ENCODE measurements around the gene MSH5. TPM values are rescaled to one million over a fixed set of nuclear protein-coding genes. Genes with fewer than 3 reads are reported as not detected.

The MSH5 gene
- total and polyA plus RNA-seq, 9 of the 15 experiments (the other 6 are each of a cell fraction or from before 2014, with no cell fraction given), result 12.5 to 104 (median 46.6) TPM

DNA sequence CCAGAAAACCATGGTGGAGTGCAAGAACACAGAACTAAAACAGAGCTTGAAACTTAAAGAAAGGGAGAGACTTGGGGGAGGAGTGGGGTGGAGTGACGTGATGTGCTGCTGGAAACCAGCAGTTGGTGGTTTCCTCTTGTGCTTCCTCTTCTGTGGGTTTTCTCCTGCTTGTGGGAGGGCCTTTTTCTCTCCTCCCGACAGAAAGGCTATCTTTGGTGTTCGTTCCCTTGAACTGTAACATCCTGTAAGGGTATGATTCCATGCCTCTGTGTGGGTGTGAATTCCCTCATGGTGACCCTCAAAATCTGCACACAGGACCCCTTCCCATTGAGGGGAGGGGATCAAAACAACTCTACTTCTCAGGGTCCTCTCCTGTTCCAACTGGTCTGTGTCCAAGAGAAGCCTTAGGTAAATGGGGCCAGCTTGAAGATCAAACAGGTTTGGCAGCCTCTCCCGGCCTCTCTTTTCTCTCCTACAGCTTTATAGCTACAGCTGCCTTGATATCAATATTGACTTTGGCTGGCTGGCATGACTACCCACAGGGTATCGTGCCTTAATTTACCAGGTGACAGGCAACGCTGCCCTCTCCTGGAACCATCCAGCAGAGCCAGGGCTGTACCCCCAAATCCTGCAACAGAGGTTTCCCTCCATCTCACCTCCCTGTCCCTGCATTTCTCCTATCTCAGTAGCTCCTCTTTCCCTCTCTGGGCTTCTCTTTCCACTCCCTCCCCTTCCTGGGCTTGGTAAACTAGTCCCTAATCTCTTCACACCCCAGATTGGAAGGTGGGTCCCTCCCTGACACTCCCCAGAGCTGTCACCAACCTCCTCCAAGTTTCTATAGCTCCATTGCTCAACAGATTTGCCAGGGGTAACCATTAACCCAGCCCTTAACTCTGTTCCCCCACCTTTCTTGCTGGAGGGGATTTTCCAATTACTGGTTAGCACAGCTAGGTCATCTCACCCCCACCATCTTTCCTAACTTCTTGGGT lies 1.5 kb upstream of the MSH5 start (continued):
- no peak for TF ChIP-seq NFRKB (IDR thresholded peaks at IDR 0.05; ENCODE audit: low read depth)
- peak; percentile 78 for TF ChIP-seq ZBTB17 (CRISPR knock-in tag; IDR thresholded peaks at IDR 0.05)
- no peak for TF ChIP-seq SNIP1 (IDR thresholded peaks at IDR 0.05; ENCODE audit: low read depth)
- TF ChIP-seq NRF1 (conservative IDR thresholded peaks at IDR 0.05 in 1 of 2, IDR thresholded peaks at IDR 0.05 in 1 of 2), result peak; percentile 39 to 48; a peak in 1 of 4 replicates
- no peak for TF ChIP-seq POLR3G (IDR thresholded peaks at IDR 0.05; ENCODE audit: extremely low read depth, insufficient read length, insufficient replicate concordance)
- TF ChIP-seq ZNF764 (CRISPR knock-in tag; IDR thresholded peaks at IDR 0.05; ENCODE audit: low read depth), result peak; percentile 69; the same call in 1 of the 2 replicates
- no peak; the same call in 1 of the 2 replicates for TF ChIP-seq ZNF561 (CRISPR knock-in tag; conservative IDR thresholded peaks at IDR 0.05)
- TF ChIP-seq MAFF (IDR thresholded peaks at IDR 0.05; ENCODE audit: low read length), result no peak
- TF ChIP-seq ELF4 (CRISPR knock-in tag; IDR thresholded peaks at IDR 0.05), result peak; percentile 86
- TF ChIP-seq, protein P1, sequence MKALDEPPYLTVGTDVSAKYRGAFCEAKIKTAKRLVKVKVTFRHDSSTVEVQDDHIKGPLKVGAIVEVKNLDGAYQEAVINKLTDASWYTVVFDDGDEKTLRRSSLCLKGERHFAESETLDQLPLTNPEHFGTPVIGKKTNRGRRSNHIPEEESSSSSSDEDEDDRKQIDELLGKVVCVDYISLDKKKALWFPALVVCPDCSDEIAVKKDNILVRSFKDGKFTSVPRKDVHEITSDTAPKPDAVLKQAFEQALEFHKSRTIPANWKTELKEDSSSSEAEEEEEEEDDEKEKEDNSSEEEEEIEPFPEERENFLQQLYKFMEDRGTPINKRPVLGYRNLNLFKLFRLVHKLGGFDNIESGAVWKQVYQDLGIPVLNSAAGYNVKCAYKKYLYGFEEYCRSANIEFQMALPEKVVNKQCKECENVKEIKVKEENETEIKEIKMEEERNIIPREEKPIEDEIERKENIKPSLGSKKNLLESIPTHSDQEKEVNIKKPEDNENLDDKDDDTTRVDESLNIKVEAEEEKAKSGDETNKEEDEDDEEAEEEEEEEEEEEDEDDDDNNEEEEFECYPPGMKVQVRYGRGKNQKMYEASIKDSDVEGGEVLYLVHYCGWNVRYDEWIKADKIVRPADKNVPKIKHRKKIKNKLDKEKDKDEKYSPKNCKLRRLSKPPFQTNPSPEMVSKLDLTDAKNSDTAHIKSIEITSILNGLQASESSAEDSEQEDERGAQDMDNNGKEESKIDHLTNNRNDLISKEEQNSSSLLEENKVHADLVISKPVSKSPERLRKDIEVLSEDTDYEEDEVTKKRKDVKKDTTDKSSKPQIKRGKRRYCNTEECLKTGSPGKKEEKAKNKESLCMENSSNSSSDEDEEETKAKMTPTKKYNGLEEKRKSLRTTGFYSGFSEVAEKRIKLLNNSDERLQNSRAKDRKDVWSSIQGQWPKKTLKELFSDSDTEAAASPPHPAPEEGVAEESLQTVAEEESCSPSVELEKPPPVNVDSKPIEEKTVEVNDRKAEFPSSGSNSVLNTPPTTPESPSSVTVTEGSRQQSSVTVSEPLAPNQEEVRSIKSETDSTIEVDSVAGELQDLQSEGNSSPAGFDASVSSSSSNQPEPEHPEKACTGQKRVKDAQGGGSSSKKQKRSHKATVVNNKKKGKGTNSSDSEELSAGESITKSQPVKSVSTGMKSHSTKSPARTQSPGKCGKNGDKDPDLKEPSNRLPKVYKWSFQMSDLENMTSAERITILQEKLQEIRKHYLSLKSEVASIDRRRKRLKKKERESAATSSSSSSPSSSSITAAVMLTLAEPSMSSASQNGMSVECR (CRISPR knock-in tag; IDR thresholded peaks at IDR 0.05), result peak; percentile 18
- no peak for TF ChIP-seq TAF9B (IDR thresholded peaks at IDR 0.05; ENCODE audit: partially characterized antibody)
- TF ChIP-seq HOXB6 (CRISPR knock-in tag; IDR thresholded peaks at IDR 0.05; ENCODE audit: borderline replicate concordance), result no peak
- TF ChIP-seq, protein P2, sequence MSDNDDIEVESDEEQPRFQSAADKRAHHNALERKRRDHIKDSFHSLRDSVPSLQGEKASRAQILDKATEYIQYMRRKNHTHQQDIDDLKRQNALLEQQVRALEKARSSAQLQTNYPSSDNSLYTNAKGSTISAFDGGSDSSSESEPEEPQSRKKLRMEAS (CRISPR knock-in tag; IDR thresholded peaks at IDR 0.05), result peak; percentile 12; the same call in 1 of the 2 replicates
- no peak for TF ChIP-seq WHSC1 (IDR thresholded peaks at IDR 0.05; ENCODE audit: low read length)
- TF ChIP-seq, protein P3, sequence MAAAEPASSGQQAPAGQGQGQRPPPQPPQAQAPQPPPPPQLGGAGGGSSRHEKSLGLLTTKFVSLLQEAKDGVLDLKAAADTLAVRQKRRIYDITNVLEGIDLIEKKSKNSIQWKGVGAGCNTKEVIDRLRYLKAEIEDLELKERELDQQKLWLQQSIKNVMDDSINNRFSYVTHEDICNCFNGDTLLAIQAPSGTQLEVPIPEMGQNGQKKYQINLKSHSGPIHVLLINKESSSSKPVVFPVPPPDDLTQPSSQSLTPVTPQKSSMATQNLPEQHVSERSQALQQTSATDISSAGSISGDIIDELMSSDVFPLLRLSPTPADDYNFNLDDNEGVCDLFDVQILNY (CRISPR knock-in tag; IDR thresholded peaks at IDR 0.05), result no peak
- no peak for TF ChIP-seq NCOA6 (IDR thresholded peaks at IDR 0.05)
- TF ChIP-seq, protein P4, sequence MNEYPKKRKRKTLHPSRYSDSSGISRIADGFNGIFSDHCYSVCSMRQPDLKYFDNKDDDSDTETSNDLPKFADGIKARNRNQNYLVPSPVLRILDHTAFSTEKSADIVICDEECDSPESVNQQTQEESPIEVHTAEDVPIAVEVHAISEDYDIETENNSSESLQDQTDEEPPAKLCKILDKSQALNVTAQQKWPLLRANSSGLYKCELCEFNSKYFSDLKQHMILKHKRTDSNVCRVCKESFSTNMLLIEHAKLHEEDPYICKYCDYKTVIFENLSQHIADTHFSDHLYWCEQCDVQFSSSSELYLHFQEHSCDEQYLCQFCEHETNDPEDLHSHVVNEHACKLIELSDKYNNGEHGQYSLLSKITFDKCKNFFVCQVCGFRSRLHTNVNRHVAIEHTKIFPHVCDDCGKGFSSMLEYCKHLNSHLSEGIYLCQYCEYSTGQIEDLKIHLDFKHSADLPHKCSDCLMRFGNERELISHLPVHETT (CRISPR knock-in tag; conservative IDR thresholded peaks at IDR 0.05 in 1 of 2, IDR thresholded peaks at IDR 0.05 in 1 of 2), result no peak
- no peak for TF ChIP-seq COPS2 (conservative IDR thresholded peaks at IDR 0.05)
- peak; percentile 99 for TF ChIP-seq BRD4 (IDR thresholded peaks at IDR 0.05)
- TF ChIP-seq TCF7 (IDR thresholded peaks at IDR 0.05; ENCODE audit: borderline replicate concordance), result no peak
- no peak for TF ChIP-seq ZNF780A (CRISPR knock-in tag; IDR thresholded peaks at IDR 0.05)
- TF ChIP-seq DPF2 (IDR thresholded peaks at IDR 0.05), result no peak
